Stimulated activated CD8-positive, alpha-beta memory T cell treated with anti-CD3 and anti-CD28 coated beads, Interleukin-7, amount 100 ng/mL, for 4 hours (primary cell): Measurements from ENCODE around the gene RFC5.
"Not testable (repeated sequence)": the region's sequence is repeated elsewhere in the genome, so short reads cannot be mapped to it uniquely, and the experiment has no call there.

Experiments used
- DNase-seq, 2 donors: peaks; one replicate each; pipeline ENCODE4 v3.0.0-alpha.2; 2020; ENCODE audit warnings: low read depth in 2 of 2

The RFC5 gene

DNA sequence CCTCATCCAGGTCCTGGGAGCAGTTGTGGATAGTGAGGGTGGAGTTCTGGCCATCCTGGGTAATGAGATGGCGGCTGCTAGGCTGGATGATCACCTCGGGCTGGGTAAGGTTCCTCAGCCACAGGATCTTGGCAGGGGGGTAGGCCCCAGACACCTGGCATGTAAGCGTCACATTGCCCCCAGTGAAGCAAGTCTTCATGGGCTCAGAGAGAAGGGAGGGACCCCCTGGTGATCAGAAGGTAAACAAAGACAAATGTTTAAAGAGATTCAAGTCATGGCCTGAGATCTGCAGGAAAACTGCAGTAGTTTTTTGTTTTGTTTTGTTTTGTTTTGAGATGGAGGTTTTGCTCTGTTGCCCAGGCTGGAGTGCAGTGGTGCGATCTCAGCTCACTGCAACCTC is 57.3 kb downstream of the RFC5 start:
- no peak for DNase-seq

DNA sequence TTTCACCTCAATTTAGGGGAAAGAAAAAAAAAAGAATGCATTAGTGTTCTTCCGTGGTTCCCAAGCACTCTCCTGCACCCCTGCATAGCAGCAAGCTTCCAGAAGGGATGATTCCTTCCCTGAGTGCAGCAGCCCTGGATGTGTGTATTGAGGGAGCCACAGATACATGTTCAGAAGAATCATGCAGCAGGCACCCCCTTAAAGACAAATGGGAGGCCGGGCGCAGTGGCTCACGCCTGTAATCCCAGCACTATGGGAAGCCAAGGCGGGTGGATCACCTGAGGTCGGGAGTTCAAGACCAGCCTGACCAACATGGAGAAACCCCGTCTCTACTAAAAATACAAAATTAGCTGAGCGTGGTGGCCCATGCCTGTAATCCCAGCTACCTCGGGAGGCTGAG is 65.0 kb downstream of the RFC5 start:
- DNase-seq: not testable (repeated sequence)
